OCI-LY3 (cell line): ENCODE results near the gene TRAF3IP3.

Experiments used
- H2AFZ ChIP-seq: fragments of 200-600, 300-600 bp; shearing (Covaris generic); 2 replicates; pipeline ENCODE4 v1.6.0; 2014; ENCODE audit warnings: antibody characterized with exemption, low read depth, low read length
- H3K27ac ChIP-seq: fragments of 200-600, 300-600 bp; sonication (generic); 2 replicates; pipeline ENCODE4 v1.5.1; 2014; ENCODE audit warnings: mild to moderate bottlenecking, low read length, moderate library complexity, mixed read lengths
- H3K27me3 ChIP-seq: fragments of 200-600, 300-600 bp; sonication (generic); 2 replicates; pipeline ENCODE4 v1.6.1; 2014; ENCODE audit warnings: low read depth, low read length, mixed read lengths
- H3K36me3 ChIP-seq: fragments of 200-600, 300-600 bp; sonication (generic); replicated peaks from 2 replicates; pipeline ENCODE3; 2014; ENCODE audit warnings: low read depth, low read length, mixed read lengths
- H3K4me1 ChIP-seq: fragments of 300-600, 200-600 bp; sonication (generic); 2 replicates; pipeline ENCODE4 v1.6.1; 2014; ENCODE audit warnings: low read length, mixed read lengths
- H3K4me2 ChIP-seq: fragments of 200-600, 300-600 bp; sonication (generic); 2 replicates; pipeline ENCODE4 v1.6.1; 2014; ENCODE audit warnings: low read length, mixed read lengths
- H3K4me3 ChIP-seq: fragments of 300-600, 200-600 bp; sonication (generic); 2 replicates; pipeline ENCODE4 v1.5.1; 2014; ENCODE audit warnings: antibody characterized with exemption, mild to moderate bottlenecking, low read length, moderate library complexity
- H3K79me2 ChIP-seq: fragments of 300-600, 200-600 bp; shearing (Covaris generic); 2 replicates; pipeline ENCODE4 v1.6.1; 2014; ENCODE audit warnings: mild to moderate bottlenecking, low read length, mixed read lengths
- H3K9ac ChIP-seq: fragments of 300-600, 200-600 bp; shearing (Covaris generic); 2 replicates; pipeline ENCODE4 v1.6.0; 2014; ENCODE audit warnings: mild to moderate bottlenecking, low read length, moderate library complexity
- H3K9me3 ChIP-seq: fragments of 200-600, 300-600 bp; shearing (Covaris generic); 2 replicates; pipeline ENCODE4 v1.6.1; 2014; ENCODE audit warnings: low read length, mixed read lengths; ENCODE audit not compliant: insufficient read depth
- H4K20me1 ChIP-seq: fragments of 200-600, 300-600 bp; sonication (generic); 2 replicates; pipeline ENCODE4 v1.6.1; 2016; ENCODE audit warnings: low read length, mixed read lengths; ENCODE audit not compliant: insufficient read depth
- EZH2phosphoT487 ChIP-seq: fragments of 200-600 bp; shearing (Covaris generic); IDR thresholded peaks from 2 replicates; pipeline ENCODE4 v1.6.1; 2018; ENCODE audit warnings: antibody characterized with exemption, mixed run types, low read depth
- TF ChIP-seq, protein P1 (sequence below): fragments of 200-600, 300-600 bp; sonication (generic); IDR thresholded peaks from 2 replicates; pipeline ENCODE4 v1.5.1; 2014; ENCODE audit warnings: antibody characterized with exemption, low read length, low read depth

Gene TRAF3IP3

DNA sequence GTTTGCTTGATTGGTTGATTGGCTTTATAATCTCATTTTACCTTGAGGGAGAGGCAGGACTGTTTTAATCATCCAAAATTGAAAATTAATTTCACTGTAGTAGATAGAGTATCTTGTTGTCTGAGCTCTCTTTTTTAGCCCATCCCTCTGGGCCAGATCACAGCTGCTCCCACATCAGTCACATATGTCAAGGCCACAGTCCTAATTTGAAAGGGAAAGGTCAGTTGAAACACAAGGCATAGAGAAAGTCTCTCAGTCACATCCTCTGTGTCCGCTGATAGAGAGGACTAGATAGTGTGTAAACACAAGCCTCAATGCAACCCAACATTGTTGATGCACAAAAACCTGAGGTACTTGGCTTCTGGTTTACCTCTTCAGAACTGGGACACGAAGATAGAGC lies 21.7 kb downstream of the TRAF3IP3 start:
- Histone ChIP-seq H3K27ac (no peak overlapping the region), H3K27me3 (no peaks in the 10 kb centered on the region), H3K9me3 (no peaks in the 10 kb centered on the region), H3K36me3 (peaks cover 41% of the 10 kb centered on the region), H3K79me2 (peaks cover 1% of the 10 kb centered on the region; the same call in 1 of the 2 replicates), H3K4me3 (no peak overlapping the region), H3K4me1 (peaks cover 36% of the 10 kb centered on the region), H3K4me2 (no peak overlapping the region), H3K9ac (no peak overlapping the region), H4K20me1 (no peaks in the 10 kb centered on the region), H2AFZ (no peak overlapping the region)
- TF ChIP-seq EZH2phosphoT487, result no peak

GRCh38 chr1:209778102-209778501 lies 22.2 kb downstream of the TRAF3IP3 start:
- Histone ChIP-seq H3K27ac (no peak overlapping the region), H3K9me3 (no peaks in the 10 kb centered on the region), H2AFZ (no peak overlapping the region), H3K36me3 (peaks cover 46% of the 10 kb centered on the region), H3K4me1 (peaks cover 35% of the 10 kb centered on the region), H4K20me1 (no peaks in the 10 kb centered on the region), H3K79me2 (peaks cover 7% of the 10 kb centered on the region), H3K4me2 (no peak overlapping the region), H3K27me3 (no peaks in the 10 kb centered on the region), H3K4me3 (no peak overlapping the region), H3K9ac (no peak overlapping the region)
- no peak for TF ChIP-seq EZH2phosphoT487
- TF ChIP-seq, protein P1, sequence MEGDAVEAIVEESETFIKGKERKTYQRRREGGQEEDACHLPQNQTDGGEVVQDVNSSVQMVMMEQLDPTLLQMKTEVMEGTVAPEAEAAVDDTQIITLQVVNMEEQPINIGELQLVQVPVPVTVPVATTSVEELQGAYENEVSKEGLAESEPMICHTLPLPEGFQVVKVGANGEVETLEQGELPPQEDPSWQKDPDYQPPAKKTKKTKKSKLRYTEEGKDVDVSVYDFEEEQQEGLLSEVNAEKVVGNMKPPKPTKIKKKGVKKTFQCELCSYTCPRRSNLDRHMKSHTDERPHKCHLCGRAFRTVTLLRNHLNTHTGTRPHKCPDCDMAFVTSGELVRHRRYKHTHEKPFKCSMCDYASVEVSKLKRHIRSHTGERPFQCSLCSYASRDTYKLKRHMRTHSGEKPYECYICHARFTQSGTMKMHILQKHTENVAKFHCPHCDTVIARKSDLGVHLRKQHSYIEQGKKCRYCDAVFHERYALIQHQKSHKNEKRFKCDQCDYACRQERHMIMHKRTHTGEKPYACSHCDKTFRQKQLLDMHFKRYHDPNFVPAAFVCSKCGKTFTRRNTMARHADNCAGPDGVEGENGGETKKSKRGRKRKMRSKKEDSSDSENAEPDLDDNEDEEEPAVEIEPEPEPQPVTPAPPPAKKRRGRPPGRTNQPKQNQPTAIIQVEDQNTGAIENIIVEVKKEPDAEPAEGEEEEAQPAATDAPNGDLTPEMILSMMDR, result no peak

GRCh38 chr1:209780268-209780667 lies 24.4 kb downstream of the TRAF3IP3 start:
- Histone ChIP-seq H2AFZ (no peak overlapping the region), H3K27ac (no peak overlapping the region), H3K9me3 (no peaks in the 10 kb centered on the region), H3K27me3 (no peaks in the 10 kb centered on the region), H3K9ac (no peak overlapping the region), H3K4me2 (no peak overlapping the region), H4K20me1 (no peaks in the 10 kb centered on the region), H3K79me2 (peaks cover 19% of the 10 kb centered on the region), H3K36me3 (peaks cover 47% of the 10 kb centered on the region), H3K4me1 (peaks cover 26% of the 10 kb centered on the region), H3K4me3 (no peak overlapping the region)
- TF ChIP-seq, protein P1, result no peak
- TF ChIP-seq EZH2phosphoT487, result no peak

- Histone ChIP-seq H3K79me2 (peaks cover 19% of the 10 kb centered on the region), H3K27ac (no peak overlapping the region), H4K20me1 (no peaks in the 10 kb centered on the region), H3K4me2 (peak overlapping the region; percentile 80), H2AFZ (no peak overlapping the region), H3K4me3 (peak overlapping the region; percentile 84), H3K9ac (peak overlapping the region; percentile 84), H3K36me3 (peaks cover 32% of the 10 kb centered on the region), H3K27me3 (no peaks in the 10 kb centered on the region), H3K4me1 (peaks cover 24% of the 10 kb centered on the region), H3K9me3 (no peaks in the 10 kb centered on the region)
- TF ChIP-seq, protein P1, result no peak
- no peak for TF ChIP-seq EZH2phosphoT487
These were observed 27.5 kb downstream of the TRAF3IP3 start for GRCh38 chr1:209783386-209783785.
